Mesendoderm (in vitro differentiated cells): ENCODE results near the gene GAB2.

ENCODE experiments used
- DNase-seq: peaks from one replicate; pipeline ENCODE4 v3.0.0; 2013
- H2AK5ac ChIP-seq: 2 replicates; pipeline ENCODE4 v1.6.1; 2013; ENCODE audit warnings: low read length, inconsistent platforms
- H2BK120ac ChIP-seq: 2 replicates; pipeline ENCODE4 v1.6.1; 2013; ENCODE audit warnings: low read depth, mild to moderate bottlenecking, low read length, moderate library complexity, mixed read lengths
- H2BK15ac ChIP-seq: replicated peaks from 2 replicates; pipeline ENCODE4 v1.6.1; 2013; ENCODE audit warnings: low read depth, mild to moderate bottlenecking, moderate library complexity
- H2BK5ac ChIP-seq: 2 replicates; pipeline ENCODE4 v1.6.1; 2013; ENCODE audit warnings: low read length, inconsistent platforms
- H3K18ac ChIP-seq: 2 replicates; pipeline ENCODE4 v1.6.1; 2013; ENCODE audit warnings: mild to moderate bottlenecking, low read length, mixed read lengths
- H3K23ac ChIP-seq: one replicate; pipeline ENCODE4 v1.6.1; 2013; ENCODE audit warnings: low read length
- H3K27ac ChIP-seq: 2 replicates; pipeline ENCODE4 v1.5.1; 2013; ENCODE audit warnings: low read depth, mild to moderate bottlenecking, inconsistent platforms, low read length, moderate library complexity
- H3K27me3 ChIP-seq: 2 replicates; pipeline ENCODE4 v1.6.1; 2013; ENCODE audit warnings: low read length, control low read depth, mild to moderate bottlenecking, inconsistent platforms; ENCODE audit not compliant: insufficient read depth, poor library complexity
- H3K36me3 ChIP-seq: 2 replicates; pipeline ENCODE4 v1.6.1; 2013; ENCODE audit warnings: low read length, inconsistent platforms; ENCODE audit not compliant: control insufficient read depth, insufficient read depth
- H3K4ac ChIP-seq: one replicate; pipeline ENCODE4 v1.6.1; 2013; ENCODE audit warnings: low read depth, mild to moderate bottlenecking, low read length, moderate library complexity
- H3K4me1 ChIP-seq: 2 replicates; pipeline ENCODE4 v1.6.1; 2013; ENCODE audit warnings: low read depth, low read length, inconsistent platforms; ENCODE audit not compliant: control insufficient read depth
- H3K4me2 ChIP-seq: 2 replicates; pipeline ENCODE4 v1.6.1; 2013; ENCODE audit warnings: low read length
- H3K4me3 ChIP-seq: 2 replicates; pipeline ENCODE4 v1.5.1; 2013; ENCODE audit warnings: mild to moderate bottlenecking, low read length
- H3K56ac ChIP-seq: one replicate; pipeline ENCODE4 v1.6.1; 2013; ENCODE audit warnings: low read length
- H3K79me1 ChIP-seq: 2 replicates; pipeline ENCODE4 v1.6.1; 2013; ENCODE audit warnings: low read length, inconsistent platforms
- H3K79me2 ChIP-seq: 2 replicates; pipeline ENCODE4 v1.6.1; 2013; ENCODE audit warnings: mild to moderate bottlenecking, low read length; ENCODE audit not compliant: control insufficient read depth, insufficient read depth
- H3K9ac ChIP-seq: 2 replicates; pipeline ENCODE4 v1.6.1; 2013; ENCODE audit warnings: low read length, inconsistent platforms
- H4K5ac ChIP-seq: one replicate; pipeline ENCODE4 v1.6.1; 2013; ENCODE audit warnings: low read length
- H4K8ac ChIP-seq: one replicate; pipeline ENCODE4 v1.6.1; 2013; ENCODE audit warnings: low read depth, mild to moderate bottlenecking, control low read depth, low read length, moderate library complexity
- WGBS: extraction: QIAGEN DNeasy Blood & Tissue Kit; methylation state at CpG from one replicate; pipeline ENCODE4 v1.1.7; 2013; ENCODE audit warnings: low lambda C conversion rate, missing lambda C conversion rate; ENCODE audit not compliant: insufficient coverage; ENCODE audit errors: extremely low coverage; 5-methylcytosine and 5-hydroxymethylcytosine counted together

Gene GAB2

GRCh38 chr11:78338702-78339101 is 78.9 kb downstream of the GAB2 start:
- H3K9ac ChIP-seq: no peak overlapping the region
- no peak overlapping the region for H3K4ac ChIP-seq
- H3K36me3 ChIP-seq: no peaks in the 10 kb centered on the region
- H3K4me2 ChIP-seq: no peak overlapping the region
- H3K56ac ChIP-seq: no peak overlapping the region
- H2BK15ac ChIP-seq: no peak overlapping the region
- no peak for DNase-seq
- no peak overlapping the region for H3K18ac ChIP-seq
- H3K27ac ChIP-seq: no peak overlapping the region
- WGBS: no CpG with 5 or more reads among the region's 6 CpGs
- H2AK5ac ChIP-seq: no peak overlapping the region
- H3K27me3 ChIP-seq: no peaks in the 10 kb centered on the region
- no peaks in the 10 kb centered on the region for H3K4me1 ChIP-seq
- no peak overlapping the region for H2BK120ac ChIP-seq
- H3K23ac ChIP-seq: no peak overlapping the region
- no peak overlapping the region for H4K8ac ChIP-seq
- no peak overlapping the region for H4K5ac ChIP-seq
- H3K4me3 ChIP-seq: no peak overlapping the region
- H3K79me2 ChIP-seq: no peaks in the 10 kb centered on the region
- H3K79me1 ChIP-seq: no peaks in the 10 kb centered on the region
- no peak overlapping the region for H2BK5ac ChIP-seq

GRCh38 chr11:78338138-78338537 is 79.5 kb downstream of the GAB2 start:
- Histone ChIP-seq H3K23ac (no peak overlapping the region), H2BK120ac (no peak overlapping the region), H3K4me3 (no peak overlapping the region), H3K27me3 (no peaks in the 10 kb centered on the region), H3K79me1 (no peaks in the 10 kb centered on the region), H3K18ac (no peak overlapping the region), H3K56ac (no peak overlapping the region), H2BK5ac (no peak overlapping the region), H3K4ac (no peak overlapping the region), H3K9ac (no peak overlapping the region), H3K36me3 (no peaks in the 10 kb centered on the region), H3K4me2 (no peak overlapping the region), H3K4me1 (no peaks in the 10 kb centered on the region), H2AK5ac (no peak overlapping the region), H4K8ac (no peak overlapping the region), H3K27ac (no peak overlapping the region), H4K5ac (no peak overlapping the region), H2BK15ac (no peak overlapping the region), H3K79me2 (no peaks in the 10 kb centered on the region)
- WGBS: no CpG with 5 or more reads among the region's 1 CpG
- no peak for DNase-seq

- Histone ChIP-seq H3K36me3 (no peaks in the 10 kb centered on the region), H3K18ac (no peak overlapping the region), H3K27ac (no peak overlapping the region), H2BK15ac (no peak overlapping the region), H2BK120ac (no peak overlapping the region), H4K5ac (no peak overlapping the region), H4K8ac (no peak overlapping the region), H3K4me3 (no peak overlapping the region), H3K4ac (no peak overlapping the region), H3K23ac (no peak overlapping the region), H2BK5ac (no peak overlapping the region), H2AK5ac (no peak overlapping the region), H3K4me1 (no peaks in the 10 kb centered on the region), H3K4me2 (no peak overlapping the region), H3K9ac (no peak overlapping the region), H3K56ac (no peak overlapping the region), H3K27me3 (no peaks in the 10 kb centered on the region), H3K79me2 (no peaks in the 10 kb centered on the region), H3K79me1 (no peaks in the 10 kb centered on the region)
- no CpG with 5 or more reads among the region's 2 CpGs for WGBS
- DNase-seq: no peak
Measured at GRCh38 chr11:78337554-78337924, 80.1 kb downstream of the GAB2 start.

GRCh38 chr11:78336877-78337553 is 80.6 kb downstream of the GAB2 start:
- Histone ChIP-seq H3K4me3 (no peak overlapping the region), H3K4ac (no peak overlapping the region), H3K27ac (no peak overlapping the region), H2BK5ac (no peak overlapping the region), H3K9ac (no peak overlapping the region), H3K79me1 (no peaks in the 10 kb centered on the region), H4K8ac (no peak overlapping the region), H3K27me3 (no peaks in the 10 kb centered on the region), H3K23ac (no peak overlapping the region), H2BK15ac (no peak overlapping the region), H4K5ac (no peak overlapping the region), H2AK5ac (no peak overlapping the region), H3K18ac (no peak overlapping the region), H3K4me1 (no peaks in the 10 kb centered on the region), H3K4me2 (no peak overlapping the region), H2BK120ac (no peak overlapping the region), H3K56ac (no peak overlapping the region), H3K36me3 (no peaks in the 10 kb centered on the region), H3K79me2 (no peaks in the 10 kb centered on the region)
- DNase-seq: no peak
- WGBS: no CpG with 5 or more reads among the region's 4 CpGs

GRCh38 chr11:78334109-78334508 is 83.5 kb downstream of the GAB2 start:
- Histone ChIP-seq H3K23ac (no peak overlapping the region), H3K4me2 (no peak overlapping the region), H3K27ac (no peak overlapping the region), H3K36me3 (no peaks in the 10 kb centered on the region), H3K4me3 (no peak overlapping the region), H2BK120ac (no peak overlapping the region), H3K27me3 (no peaks in the 10 kb centered on the region), H2BK15ac (no peak overlapping the region), H2BK5ac (no peak overlapping the region), H3K79me1 (no peaks in the 10 kb centered on the region), H3K56ac (no peak overlapping the region), H3K18ac (no peak overlapping the region), H3K4ac (no peak overlapping the region), H3K79me2 (no peaks in the 10 kb centered on the region), H4K8ac (no peak overlapping the region), H3K9ac (no peak overlapping the region), H3K4me1 (no peaks in the 10 kb centered on the region), H4K5ac (no peak overlapping the region), H2AK5ac (no peak overlapping the region)
- no peak for DNase-seq

GRCh38 chr11:78332872-78333271 is 84.7 kb downstream of the GAB2 start:
- no peak overlapping the region for H3K4me2 ChIP-seq
- H2BK5ac ChIP-seq: no peak overlapping the region
- no peaks in the 10 kb centered on the region for H3K4me1 ChIP-seq
- H2BK15ac ChIP-seq: no peak overlapping the region
- H3K56ac ChIP-seq: no peak overlapping the region
- H3K36me3 ChIP-seq: no peaks in the 10 kb centered on the region
- H3K27me3 ChIP-seq: no peaks in the 10 kb centered on the region
- no peaks in the 10 kb centered on the region for H3K79me1 ChIP-seq
- H3K79me2 ChIP-seq: no peaks in the 10 kb centered on the region
- H3K4me3 ChIP-seq: no peak overlapping the region
- no peak overlapping the region for H3K9ac ChIP-seq
- no peak overlapping the region for H2BK120ac ChIP-seq
- no peak overlapping the region for H3K23ac ChIP-seq
- no peak for DNase-seq
- no peak overlapping the region for H2AK5ac ChIP-seq
- H3K27ac ChIP-seq: no peak overlapping the region
- no peak overlapping the region for H3K18ac ChIP-seq
- H4K8ac ChIP-seq: no peak overlapping the region
- WGBS: no CpG with 5 or more reads among the region's 1 CpG
- H4K5ac ChIP-seq: no peak overlapping the region
- no peak overlapping the region for H3K4ac ChIP-seq
